ENCODE measurements around the gene HABP2.

HABP2 gene

GRCh38 chr10:113534423-113534822 lies 18.4 kb upstream of the HABP2 start:
- H3K27ac ChIP-seq: no peak overlapping the region
- no peak for TF ChIP-seq CTCF (conservative IDR thresholded peaks at IDR 0.05)

GRCh38 chr10:113537672-113538071 lies 15.2 kb upstream of the HABP2 start:
- TF ChIP-seq CTCF (conservative IDR thresholded peaks at IDR 0.05): no peak
- H3K27ac ChIP-seq: no peak overlapping the region

DNA sequence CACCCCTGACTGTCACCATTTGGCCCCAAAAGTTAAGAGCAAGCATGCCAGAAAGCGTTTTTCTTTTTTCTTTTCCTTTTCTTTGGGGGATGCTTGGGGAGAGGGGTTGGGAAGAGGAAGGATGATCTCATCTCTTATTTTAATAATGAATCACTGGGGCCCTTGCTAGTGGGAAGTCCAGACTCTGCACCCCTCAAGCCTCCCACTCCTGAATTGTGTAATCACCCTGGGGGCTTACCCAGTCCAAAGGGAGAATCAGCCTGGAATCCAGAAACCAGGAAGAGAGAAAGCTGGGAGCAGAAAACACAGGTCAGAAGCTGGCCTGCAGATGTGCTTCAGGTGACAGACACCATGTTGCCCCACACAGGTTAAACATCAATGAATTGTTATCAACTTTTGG lies 14.7 kb upstream of the HABP2 start:
- H3K27ac ChIP-seq: no peak overlapping the region
- no peak for TF ChIP-seq CTCF (conservative IDR thresholded peaks at IDR 0.05)

DNA sequence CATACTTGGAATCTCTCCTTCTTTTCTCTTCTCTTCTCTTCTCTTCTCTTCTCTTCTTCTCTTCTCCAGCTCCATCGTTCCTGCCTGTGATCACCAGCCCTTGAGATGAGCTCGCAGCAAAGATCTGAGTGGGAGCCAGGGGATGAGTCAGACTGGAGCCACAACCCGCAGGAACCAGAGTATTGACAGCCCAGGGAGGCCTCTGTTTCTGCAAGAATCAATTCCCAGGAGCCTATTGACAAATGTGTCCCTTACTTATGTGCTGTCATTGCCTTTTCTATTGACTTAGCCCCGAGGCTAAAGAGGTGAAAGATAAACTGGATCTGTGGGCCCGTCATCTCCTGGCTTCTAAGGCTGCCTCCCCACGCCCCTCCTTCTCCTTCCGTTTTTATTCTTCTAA lies 13.1 kb upstream of the HABP2 start:
- no peak for TF ChIP-seq CTCF (conservative IDR thresholded peaks at IDR 0.05)
- H3K27ac ChIP-seq: peak overlapping the region; percentile 62; the same call in 1 of the 2 replicates

- peak overlapping the region; percentile 62 for H3K27ac ChIP-seq
- no peak for TF ChIP-seq CTCF (conservative IDR thresholded peaks at IDR 0.05)
These were observed 11.9 kb upstream of the HABP2 start for GRCh38 chr10:113540845-113541548.

- TF ChIP-seq CTCF (conservative IDR thresholded peaks at IDR 0.05): no peak
- peak overlapping the region; percentile 62 for H3K27ac ChIP-seq
These were observed 11.3 kb upstream of the HABP2 start for GRCh38 chr10:113541549-113541927.

GRCh38 chr10:113543107-113543955 lies 9.5 kb upstream of the HABP2 start:
- H3K27ac ChIP-seq: no peak overlapping the region
- TF ChIP-seq CTCF (conservative IDR thresholded peaks at IDR 0.05): no peak
